Activated CD8-positive, alpha-beta T cell treated with anti-CD3 and anti-CD28 coated beads, Interleukin-2, amount 10 ng/mL, durations not matched to agents 7 days and 5 days (primary cell): ENCODE results near the gene FSCN2. TPM values are rescaled to one million over a fixed set of nuclear protein-coding genes. Genes with fewer than 3 reads are reported as not detected.

Source experiments
- ATAC-seq: fragments of 150-1000 bp; cut with Tn5 transposase; one replicate; pipeline ENCODE4 v1.10.0; 2021; ENCODE audit warnings: moderate library complexity
- CTCF ChIA-PET: fragments of 350-600 bp; sonication (Branson Sonifier 250); formaldehyde crosslinking; loops from one replicate; lab custom pipeline; 2021; ENCODE audit warnings: antibody characterized with exemption; lab: Charles Lee
- POLR2A ChIA-PET: fragments of 350-600 bp; sonication (Branson Sonifier 250); formaldehyde crosslinking; loops from one replicate; lab custom pipeline; 2021; ENCODE audit warnings: antibody characterized with exemption; lab: Charles Lee
- DNase-seq: peaks from one replicate; pipeline ENCODE4 v3.0.0-alpha.2; 2020
- H3K27ac Mint-ChIP-seq: one replicate; pipeline ENCODE4 v1.8.0; 2021; ENCODE audit warnings: mild to moderate bottlenecking, mixed read lengths
- H3K27me3 Mint-ChIP-seq: one replicate; pipeline ENCODE4 v1.8.0; 2021; ENCODE audit warnings: low read depth, mixed read lengths
- H3K36me3 Mint-ChIP-seq: one replicate; pipeline ENCODE4 v1.8.0; 2021; ENCODE audit warnings: low read depth, mixed read lengths
- H3K4me1 Mint-ChIP-seq: one replicate; pipeline ENCODE4 v1.8.0; 2021; ENCODE audit warnings: low read depth, mixed read lengths
- H3K4me3 Mint-ChIP-seq: one replicate; pipeline ENCODE4 v1.8.0; 2021; ENCODE audit warnings: mild to moderate bottlenecking, mixed read lengths
- H3K9me3 Mint-ChIP-seq: one replicate; pipeline ENCODE4 v1.8.0; 2022; ENCODE audit warnings: mixed read lengths; ENCODE audit not compliant: insufficient read depth
- total RNA-seq, 2 experiments: library from RNA; stranded (reverse); gene quantifications; one replicate each; pipeline ENCODE4 v1.2.3, GENCODE V29; 2021

Gene FSCN2
- total RNA-seq, 2 experiments from 2014 or later: 0.52 to 0.74 TPM

DNA sequence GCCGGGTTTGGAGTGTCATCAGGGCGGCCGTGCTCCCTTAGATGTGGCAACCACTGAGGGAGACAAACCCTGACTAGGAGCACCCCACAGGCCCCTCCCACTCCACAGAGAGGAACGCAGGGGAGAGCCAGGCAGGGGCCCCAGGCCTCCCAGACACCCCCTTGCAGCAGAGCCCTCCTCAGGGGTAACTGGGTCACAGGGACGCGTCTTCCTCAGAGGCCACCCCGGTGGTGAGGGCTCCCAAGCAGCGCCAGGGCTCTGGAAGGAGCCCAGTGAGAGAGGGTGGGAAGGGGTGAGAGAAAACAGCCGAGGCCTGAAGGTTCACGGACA is 11.4 kb downstream of the FSCN2 start:
- H3K4me3 Mint-ChIP-seq: no peak overlapping the region
- DNase-seq (no peak), ATAC-seq (no peak)
- peaks cover 12% of the 10 kb centered on the region for H3K27me3 Mint-ChIP-seq
- POLR2A ChIA-PET: no interaction called here
- H3K27ac Mint-ChIP-seq: no peak overlapping the region
- no peaks in the 10 kb centered on the region for H3K36me3 Mint-ChIP-seq
- no peaks in the 10 kb centered on the region for H3K9me3 Mint-ChIP-seq
- CTCF ChIA-PET: no interaction called here
- H3K4me1 Mint-ChIP-seq: no peaks in the 10 kb centered on the region

DNA sequence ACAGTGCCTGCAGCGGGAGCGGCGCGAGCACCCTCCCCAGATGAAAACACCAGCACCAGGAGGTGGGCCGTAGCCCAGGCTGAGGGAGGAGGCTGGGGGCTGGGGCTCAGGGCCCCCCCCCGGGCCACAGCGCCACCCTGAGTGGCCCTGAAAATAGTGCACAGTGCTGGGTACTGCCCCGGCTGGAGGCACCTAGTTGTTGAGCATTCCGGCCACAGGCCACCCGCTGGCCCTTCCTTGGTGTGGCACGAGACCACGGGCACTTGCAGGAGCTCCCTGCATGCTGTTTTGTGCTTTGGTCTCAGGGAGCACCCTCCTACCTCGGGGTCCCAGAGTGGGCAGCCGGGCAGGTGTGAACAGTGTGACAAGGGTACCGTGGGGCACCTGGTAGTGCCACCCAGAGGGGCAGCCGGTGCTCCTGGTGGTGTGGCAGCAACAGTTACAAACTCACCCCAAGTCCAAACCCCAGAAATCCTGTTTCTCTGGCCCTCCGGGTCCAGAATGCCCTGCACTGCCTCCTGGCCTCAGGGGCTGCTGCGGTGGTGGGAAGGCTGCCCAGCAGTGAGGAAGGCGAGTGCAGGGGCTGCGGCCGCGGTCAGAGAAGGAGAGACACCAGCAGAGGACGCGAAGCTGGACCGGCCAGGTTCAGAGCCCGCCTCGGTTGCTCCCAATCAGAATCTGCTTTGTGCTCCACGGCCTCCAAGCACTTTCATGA is 11.9 kb downstream of the FSCN2 start:
- Mint-ChIP-seq H3K4me1 (no peaks in the 10 kb centered on the region), H3K9me3 (no peaks in the 10 kb centered on the region), H3K27me3 (peaks cover 12% of the 10 kb centered on the region), H3K36me3 (no peaks in the 10 kb centered on the region), H3K4me3 (no peak overlapping the region), H3K27ac (no peak overlapping the region)
- ATAC-seq (no peak), DNase-seq (no peak)
- POLR2A ChIA-PET: no interaction called here
- CTCF ChIA-PET: no interaction called here

- Mint-ChIP-seq H3K27ac (no peak overlapping the region), H3K4me3 (no peak overlapping the region), H3K36me3 (no peaks in the 10 kb centered on the region), H3K9me3 (no peaks in the 10 kb centered on the region), H3K4me1 (no peaks in the 10 kb centered on the region), H3K27me3 (peaks cover 9% of the 10 kb centered on the region)
- DNase-seq (no peak), ATAC-seq (no peak)
- ChIA-PET CTCF (no interaction called here), POLR2A (no interaction called here)
These were observed 12.5 kb downstream of the FSCN2 start for GRCh38 chr17:81540676-81541027.

DNA sequence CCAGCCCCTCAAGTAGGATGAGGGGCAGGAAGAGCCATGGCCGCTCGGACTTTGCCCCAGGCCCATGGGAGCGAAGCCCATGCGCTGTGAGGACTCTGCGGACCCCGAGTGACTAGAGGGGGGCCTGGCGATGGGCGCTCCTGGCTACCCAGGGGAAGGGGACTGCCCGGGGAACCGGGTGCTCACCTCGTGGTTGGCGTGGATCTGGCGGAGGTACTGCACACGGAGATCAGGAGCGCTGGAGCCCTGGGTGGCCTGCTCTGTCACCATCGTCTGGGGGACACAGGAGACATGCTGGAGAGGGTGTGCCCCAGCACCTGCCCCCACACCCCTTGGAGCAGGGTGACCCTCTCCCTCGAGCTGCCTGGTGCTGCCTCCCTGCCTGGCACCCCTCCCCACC is 12.9 kb downstream of the FSCN2 start:
- ChIA-PET CTCF (no interaction called here), POLR2A (no interaction called here)
- Mint-ChIP-seq H3K4me1 (no peaks in the 10 kb centered on the region), H3K27me3 (peaks cover 4% of the 10 kb centered on the region), H3K36me3 (no peaks in the 10 kb centered on the region), H3K27ac (no peak overlapping the region), H3K4me3 (no peak overlapping the region), H3K9me3 (no peaks in the 10 kb centered on the region)
- DNase-seq (no peak), ATAC-seq (no peak)

GRCh38 chr17:81542431-81543338 is 14.5 kb downstream of the FSCN2 start:
- no peak for ATAC-seq
- Mint-ChIP-seq H3K4me1 (no peaks in the 10 kb centered on the region), H3K27me3 (no peaks in the 10 kb centered on the region), H3K9me3 (no peaks in the 10 kb centered on the region), H3K4me3 (no peak overlapping the region), H3K27ac (no peak overlapping the region), H3K36me3 (no peaks in the 10 kb centered on the region)
- CTCF ChIA-PET: interaction anchor here (1.9 kb wide), 1 partner anchor 58 kb away, joined by 6 read pairs; no protein-coding TSS in a partner anchor
- POLR2A ChIA-PET: interaction anchor here (0.9 to 1.3 kb wide), 2 partner anchors 10 to 141 kb away, joined by 3 to 4 read pairs; partner anchors contain the start of genes ARL16 and FAAP100
- no peak for DNase-seq

GRCh38 chr17:81543339-81543675 is 15.1 kb downstream of the FSCN2 start:
- CTCF ChIA-PET: interaction anchor here (1.9 kb wide), 1 partner anchor 58 kb away, joined by 6 read pairs; no protein-coding TSS in a partner anchor
- no peaks in the 10 kb centered on the region for H3K4me1 Mint-ChIP-seq
- no peak overlapping the region for H3K4me3 Mint-ChIP-seq
- POLR2A ChIA-PET: interaction anchor here (0.6 to 1.3 kb wide), 3 partner anchors 9 to 140 kb away, joined by 3 to 4 read pairs (median 4); partner anchors contain the start of genes ARL16 and FAAP100
- no peak overlapping the region for H3K27ac Mint-ChIP-seq
- no peaks in the 10 kb centered on the region for H3K36me3 Mint-ChIP-seq
- H3K27me3 Mint-ChIP-seq: no peaks in the 10 kb centered on the region
- no peak for ATAC-seq
- no peak for DNase-seq
- no peaks in the 10 kb centered on the region for H3K9me3 Mint-ChIP-seq

GRCh38 chr17:81543756-81544155 is 15.6 kb downstream of the FSCN2 start:
- H3K36me3 Mint-ChIP-seq: no peaks in the 10 kb centered on the region
- H3K27ac Mint-ChIP-seq: no peak overlapping the region
- H3K4me1 Mint-ChIP-seq: no peaks in the 10 kb centered on the region
- no peaks in the 10 kb centered on the region for H3K27me3 Mint-ChIP-seq
- ChIA-PET CTCF (interaction anchor here (1.9 kb wide), 1 partner anchor 57 kb away, joined by 6 read pairs; no protein-coding TSS in a partner anchor), POLR2A (interaction anchor here (0.6 to 1.3 kb wide), 3 partner anchors 9 to 140 kb away, joined by 3 to 4 read pairs (median 4); partner anchors contain the start of genes ARL16 and FAAP100)
- H3K4me3 Mint-ChIP-seq: no peak overlapping the region
- ATAC-seq (no peak), DNase-seq (no peak)
- no peaks in the 10 kb centered on the region for H3K9me3 Mint-ChIP-seq

DNA sequence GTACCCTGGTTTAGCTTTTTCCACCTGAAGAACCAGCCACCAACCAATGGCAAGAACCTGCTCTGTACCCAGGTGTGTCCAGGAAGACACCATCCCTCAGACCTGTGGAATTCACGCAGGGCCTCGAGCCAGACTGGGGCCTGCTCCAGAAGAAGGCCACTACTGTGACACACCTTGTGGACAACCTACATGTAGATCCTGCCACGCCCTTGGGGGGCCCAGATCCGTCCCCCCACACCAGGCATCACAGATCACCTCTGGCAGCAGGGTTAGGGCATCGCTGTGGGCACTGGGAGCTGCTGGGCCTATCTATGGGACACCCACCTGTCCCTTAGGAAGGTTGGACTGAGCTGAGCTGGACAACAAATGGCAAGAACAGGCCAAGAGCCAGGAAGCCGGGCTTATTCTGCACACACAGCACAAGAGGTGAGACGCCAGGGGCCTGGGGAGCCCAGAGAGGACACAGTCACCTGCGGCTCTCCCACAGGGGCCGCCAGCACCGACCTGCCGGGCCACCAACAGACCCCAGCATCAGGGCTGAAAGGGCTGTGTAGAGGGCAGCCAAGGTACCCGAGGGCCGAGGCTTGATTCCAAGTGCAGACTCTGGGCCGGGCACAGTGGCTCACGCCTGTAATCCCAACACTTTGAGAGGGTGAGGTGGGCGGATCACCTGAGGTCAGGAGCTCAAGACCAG is 16.3 kb downstream of the FSCN2 start:
- Mint-ChIP-seq H3K27ac (no peak overlapping the region), H3K4me3 (no peak overlapping the region), H3K27me3 (no peaks in the 10 kb centered on the region), H3K4me1 (peaks cover under 1% of the 10 kb centered on the region), H3K9me3 (no peaks in the 10 kb centered on the region), H3K36me3 (peaks cover 4% of the 10 kb centered on the region)
- ChIA-PET CTCF (interaction anchor here (1.9 kb wide), 1 partner anchor 56 kb away, joined by 6 read pairs; no protein-coding TSS in a partner anchor), POLR2A (no interaction called here)
- ATAC-seq (no peak), DNase-seq (no peak)

DNA sequence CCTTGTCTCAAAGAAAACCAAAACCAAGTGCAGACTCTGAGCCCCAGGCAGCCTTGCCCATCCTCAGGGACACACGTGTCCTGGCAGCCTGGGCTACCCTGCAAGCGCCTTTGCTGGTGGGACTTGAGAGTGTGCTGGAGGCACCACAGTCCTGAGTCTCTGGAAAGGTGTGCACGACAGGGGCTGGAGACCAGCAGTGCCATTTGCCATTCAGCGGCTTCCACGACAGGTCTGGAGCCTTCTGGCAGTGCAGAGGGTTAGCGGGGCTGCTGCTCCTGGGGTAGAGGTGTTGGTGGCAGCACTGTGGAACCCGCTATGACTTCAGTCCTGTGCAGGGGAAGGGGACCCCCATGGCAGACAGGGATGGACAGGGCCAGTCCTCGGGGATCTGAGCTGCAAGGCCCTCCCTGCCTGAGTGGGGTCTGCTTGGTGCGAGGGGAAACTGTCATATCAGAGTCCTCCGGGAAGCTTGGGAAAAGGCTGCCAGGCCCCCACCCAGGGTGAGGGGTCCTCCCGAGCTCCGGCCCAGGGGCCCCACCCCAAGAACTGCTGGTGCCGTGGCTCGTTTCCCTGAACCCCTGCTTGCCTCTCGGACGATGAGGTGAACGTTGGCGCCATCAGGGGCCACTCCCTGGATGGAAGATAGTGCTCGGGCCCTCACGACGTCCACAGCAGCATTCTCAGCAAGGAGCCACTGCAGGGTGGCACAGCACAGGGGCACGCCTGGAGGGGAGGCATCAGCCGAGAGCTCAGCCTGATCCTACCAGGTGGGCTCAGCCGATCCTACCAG is 17.2 kb downstream of the FSCN2 start:
- Mint-ChIP-seq H3K9me3 (no peaks in the 10 kb centered on the region), H3K4me1 (peaks cover 10% of the 10 kb centered on the region), H3K27me3 (no peaks in the 10 kb centered on the region), H3K27ac (no peak overlapping the region), H3K4me3 (no peak overlapping the region), H3K36me3 (peaks cover 12% of the 10 kb centered on the region)
- CTCF ChIA-PET: no interaction called here
- ATAC-seq: no peak
- no peak for DNase-seq
- POLR2A ChIA-PET: no interaction called here

DNA sequence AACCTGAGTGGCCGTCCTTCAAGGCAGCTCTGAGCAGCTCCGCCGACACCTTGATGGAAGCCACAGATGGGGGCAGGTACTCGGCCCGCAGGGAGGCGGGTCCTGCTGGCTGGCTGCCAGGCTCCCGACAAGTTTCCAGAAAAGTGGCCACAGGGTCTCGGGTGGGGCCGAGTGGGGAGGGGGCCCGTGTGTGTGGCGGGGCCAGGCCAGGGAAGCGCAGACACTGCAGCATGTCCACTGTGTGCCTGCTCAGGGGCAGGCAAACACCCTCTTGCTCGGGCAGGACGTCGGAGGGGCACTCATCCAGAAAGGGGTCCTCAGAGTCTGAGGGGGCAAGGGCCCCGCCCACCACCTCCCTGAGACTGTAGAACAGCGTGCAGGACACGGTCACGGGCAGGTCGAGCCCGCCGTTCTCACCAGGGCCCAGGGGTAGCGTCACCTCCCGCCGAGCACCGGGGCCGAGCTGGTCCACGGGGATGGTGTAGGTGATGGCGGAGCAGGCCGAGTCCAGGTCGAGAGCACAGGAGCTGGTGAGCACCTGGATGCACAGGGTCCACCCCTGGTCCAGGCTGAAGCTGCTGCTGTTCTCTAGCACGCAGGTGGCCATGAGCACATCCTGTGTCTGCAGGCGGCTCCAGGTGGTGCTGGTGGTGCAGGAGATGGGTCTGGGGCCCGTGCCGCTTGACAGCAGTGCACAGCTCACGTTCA is 18.9 kb downstream of the FSCN2 start:
- ChIA-PET POLR2A (no interaction called here), CTCF (no interaction called here)
- Mint-ChIP-seq H3K27me3 (no peaks in the 10 kb centered on the region), H3K36me3 (peaks cover 12% of the 10 kb centered on the region), H3K27ac (no peak overlapping the region), H3K4me3 (no peak overlapping the region), H3K9me3 (no peaks in the 10 kb centered on the region), H3K4me1 (peaks cover 21% of the 10 kb centered on the region)
- ATAC-seq (no peak), DNase-seq (no peak)

DNA sequence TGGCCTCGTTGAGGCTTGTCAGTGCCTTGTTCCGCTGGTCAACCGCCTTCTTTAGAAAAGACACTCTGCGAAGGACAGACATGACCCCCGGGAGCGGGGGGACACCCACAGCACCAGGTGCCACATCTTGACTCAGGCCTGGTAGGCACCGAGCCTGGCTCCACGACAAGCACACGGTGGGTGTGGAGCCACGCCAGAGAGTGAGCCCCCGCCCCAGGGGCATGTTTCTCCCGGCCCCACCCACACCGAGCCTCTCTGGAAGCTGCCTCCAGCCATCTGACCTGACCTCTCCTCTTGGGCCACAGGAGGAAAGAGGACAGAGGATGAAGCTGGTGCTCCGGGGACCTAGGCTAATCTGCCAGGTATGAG is 19.4 kb downstream of the FSCN2 start:
- Mint-ChIP-seq H3K27ac (no peak overlapping the region), H3K4me1 (peaks cover 21% of the 10 kb centered on the region), H3K27me3 (no peaks in the 10 kb centered on the region), H3K4me3 (no peak overlapping the region), H3K36me3 (peaks cover 12% of the 10 kb centered on the region), H3K9me3 (no peaks in the 10 kb centered on the region)
- ChIA-PET CTCF (no interaction called here), POLR2A (no interaction called here)
- no peak for DNase-seq
- ATAC-seq: no peak
